ENCODE measurements around the gene PRKG2.

Gene PRKG2

DNA sequence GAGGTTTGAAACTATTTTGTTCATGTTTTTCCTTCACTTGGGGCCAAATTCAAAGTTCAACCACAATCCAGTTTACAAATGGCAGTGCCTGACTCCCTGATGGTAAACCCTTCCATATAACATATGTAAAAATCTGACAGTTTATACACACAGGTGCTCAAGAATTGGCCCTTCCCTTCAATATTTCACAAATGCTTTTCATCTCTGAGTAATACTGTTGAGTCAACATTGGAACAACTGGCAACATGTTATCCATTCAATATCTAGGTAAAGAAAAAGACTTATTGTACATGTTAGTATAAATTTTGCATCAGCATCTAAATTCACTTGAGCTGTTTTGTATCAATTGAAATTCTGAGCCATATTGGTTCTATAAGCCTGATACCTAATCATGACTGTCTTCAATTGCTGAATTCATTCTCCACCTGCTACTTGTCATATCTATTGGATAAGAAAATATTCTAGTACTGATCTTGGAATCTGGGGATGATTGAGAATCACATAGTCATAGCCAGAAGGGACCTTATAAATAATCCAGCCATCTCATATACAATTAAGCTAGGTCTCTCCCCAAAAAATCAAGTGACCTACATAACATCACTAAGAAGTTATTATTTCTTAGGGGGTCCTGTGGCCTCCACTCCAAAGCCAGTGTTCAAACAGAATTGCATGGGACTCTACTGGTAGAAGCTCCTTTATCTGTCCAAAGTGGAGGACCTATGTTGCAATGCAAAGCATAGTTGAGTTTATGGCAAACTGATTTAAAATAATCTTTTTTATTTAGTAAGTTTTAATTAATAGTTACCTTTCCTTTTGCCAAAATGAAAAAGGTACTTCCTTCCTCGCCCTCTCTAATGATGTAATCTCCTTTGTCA, 61.9 kb downstream of the PRKG2 start:
- ATAC-seq, result no peak

DNA sequence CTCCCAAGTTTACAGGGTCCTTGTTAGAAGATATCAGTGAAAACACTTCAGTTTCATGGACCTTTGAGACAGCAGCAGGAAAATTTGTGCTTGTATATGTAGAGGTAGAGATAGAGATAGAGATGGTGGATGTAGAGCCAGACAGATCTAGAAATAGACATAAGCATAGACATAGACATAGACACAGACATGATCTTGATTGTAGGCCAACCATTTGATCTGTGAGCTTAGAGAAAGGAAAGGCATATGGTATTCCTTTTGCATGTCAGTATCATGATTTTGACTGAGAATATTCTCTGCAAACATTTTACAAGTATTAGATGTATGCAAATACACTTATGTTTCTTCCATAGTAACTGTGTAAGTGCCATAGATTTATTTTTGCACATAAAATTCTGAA, 65.0 kb downstream of the PRKG2 start:
- no peak for ATAC-seq

DNA sequence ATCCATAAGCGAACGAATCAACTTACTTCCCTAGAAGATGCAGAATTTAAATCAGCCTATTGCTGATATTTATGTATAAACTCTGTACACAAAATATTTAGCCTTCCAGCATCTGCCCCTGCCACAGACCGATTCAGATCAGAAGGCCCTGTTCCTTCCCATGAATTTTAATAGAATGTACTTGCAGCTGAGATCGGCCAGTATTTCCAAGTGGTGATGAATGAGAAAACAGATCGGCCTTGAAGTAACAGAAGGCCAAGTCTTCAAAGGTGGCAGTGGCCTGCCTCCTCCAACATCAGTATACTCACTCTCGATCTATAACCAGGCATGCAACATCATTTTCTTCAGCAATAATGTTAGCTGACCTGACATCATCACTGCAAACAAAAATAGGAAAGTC, 66.4 kb downstream of the PRKG2 start:
- no peak for ATAC-seq

DNA sequence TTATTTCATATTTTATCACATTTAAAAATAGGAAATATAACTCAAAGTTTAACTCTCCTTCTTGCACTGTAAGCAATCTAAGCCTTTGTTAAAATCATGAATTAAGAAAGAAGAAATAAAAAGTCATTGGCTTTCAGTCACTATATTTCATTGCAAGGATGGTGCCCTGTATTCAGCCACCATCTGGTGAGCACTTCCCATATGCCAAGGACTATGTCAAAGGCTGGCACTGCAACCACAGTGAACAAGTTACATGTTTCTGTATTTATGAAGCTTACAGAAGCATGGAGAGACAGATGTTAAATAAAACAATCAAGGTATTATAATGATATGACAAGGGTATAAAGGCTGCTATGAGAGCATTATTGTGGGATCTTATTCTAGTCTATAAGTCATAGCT, 68.6 kb downstream of the PRKG2 start:
- ATAC-seq, result no peak

DNA sequence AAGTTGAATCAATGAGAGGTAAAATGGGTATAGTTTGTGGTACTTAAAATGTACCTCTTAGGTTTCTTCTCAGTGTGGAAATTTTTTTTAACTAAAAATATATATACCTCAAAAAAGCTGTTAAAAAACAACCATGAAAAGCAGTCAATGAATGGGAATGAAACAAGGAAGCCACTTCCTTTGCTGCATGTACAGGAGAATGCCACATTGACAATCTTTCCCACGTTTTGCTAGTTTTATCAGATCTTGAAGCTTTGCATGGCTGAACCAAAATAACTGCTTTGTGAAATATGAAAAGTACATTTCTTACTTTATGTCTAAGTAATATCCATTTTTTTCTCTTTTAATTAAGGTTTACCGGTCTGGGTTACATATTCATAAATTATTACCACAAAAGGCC, 71.8 kb downstream of the PRKG2 start:
- ATAC-seq, result no peak

DNA sequence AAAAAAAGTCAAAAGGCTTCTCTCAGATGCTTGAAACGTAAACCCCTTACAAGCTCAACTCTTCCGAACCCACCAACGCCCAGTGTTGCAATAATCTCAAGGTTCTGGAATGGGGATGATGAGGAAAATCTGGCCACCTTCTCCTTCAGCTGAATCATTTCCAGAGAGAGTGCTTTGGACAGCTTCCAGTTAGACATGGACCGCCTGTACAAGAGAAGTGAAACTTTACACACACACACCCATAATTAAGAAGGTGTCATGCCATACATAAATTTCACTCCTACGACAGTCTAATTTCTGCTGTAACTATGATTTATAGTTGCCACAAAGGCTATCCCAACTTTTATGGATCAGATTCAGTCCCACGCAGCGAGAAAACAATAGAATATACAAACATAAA, 72.3 kb downstream of the PRKG2 start:
- ATAC-seq, result no peak

DNA sequence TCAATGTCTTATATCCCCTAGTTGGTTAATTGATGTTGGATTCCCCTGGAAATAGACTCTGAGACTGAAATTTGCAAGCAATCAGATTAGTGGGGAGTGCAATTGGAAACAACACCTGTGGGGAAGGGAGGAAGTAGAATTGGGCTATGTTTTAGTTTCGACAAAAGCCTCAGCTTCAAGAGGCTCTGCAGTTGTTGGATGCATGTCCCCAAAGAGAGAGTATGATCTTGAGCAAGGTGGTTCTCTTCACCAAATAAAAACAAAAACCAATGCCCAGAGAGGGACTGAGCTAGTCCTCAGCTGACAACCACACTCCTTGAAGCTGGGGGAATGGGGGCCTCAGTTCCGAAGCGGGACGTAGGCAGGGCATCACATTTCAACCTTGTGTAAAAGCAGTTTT, 77.1 kb downstream of the PRKG2 start:
- ATAC-seq, result no peak

DNA sequence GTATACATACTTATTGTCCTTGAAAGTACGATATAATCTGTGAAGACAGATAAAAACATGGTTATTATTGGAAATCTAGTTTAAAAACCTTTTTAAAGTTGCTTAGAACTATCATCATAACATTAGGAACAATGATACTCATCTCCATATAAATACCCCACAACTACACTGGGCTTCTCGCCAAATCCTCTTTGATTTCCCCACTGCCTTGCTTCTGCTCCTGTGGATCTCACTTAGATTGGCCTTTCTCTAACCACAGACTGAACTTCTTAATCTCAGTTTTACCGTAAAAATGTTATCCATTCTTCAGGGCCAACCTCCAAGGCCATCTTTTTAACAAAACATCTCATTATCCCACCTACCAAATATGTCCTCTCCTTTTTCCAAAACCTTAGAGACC, 77.6 kb downstream of the PRKG2 start:
- no peak for ATAC-seq

DNA sequence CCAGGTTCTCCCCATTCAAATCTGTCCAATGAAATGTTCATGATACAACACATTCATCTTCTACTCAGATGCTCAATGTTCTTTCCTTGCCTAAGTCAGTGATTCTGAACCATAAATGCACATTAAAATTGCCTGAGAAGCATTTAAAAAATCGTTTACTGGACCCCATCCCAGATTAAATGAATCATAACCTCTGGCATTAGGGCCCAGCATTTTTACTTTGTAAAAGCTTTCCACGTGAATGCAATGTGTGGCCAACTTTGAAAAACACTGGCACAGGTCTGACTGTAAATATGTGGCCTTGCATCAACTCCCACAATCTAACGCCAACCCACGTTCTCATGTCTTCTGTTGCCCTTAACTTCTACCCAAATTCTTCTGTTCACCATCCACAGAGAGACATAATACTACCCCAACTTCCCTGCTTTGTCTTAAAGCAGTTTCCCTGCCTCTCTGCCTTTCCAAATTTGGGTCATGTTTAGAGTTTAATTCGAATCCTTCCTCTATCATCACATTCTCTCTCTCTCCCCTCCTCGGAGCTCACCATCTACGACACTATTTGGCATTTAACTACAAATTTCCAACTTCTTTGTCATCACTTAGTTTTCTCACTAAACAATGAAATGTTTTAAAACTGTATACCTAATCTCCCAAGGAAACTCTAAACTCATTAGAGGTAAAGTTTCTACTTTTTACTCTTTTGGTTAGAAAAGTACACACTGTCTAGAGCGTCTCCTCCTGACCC, 78.7 kb downstream of the PRKG2 start:
- ATAC-seq, result no peak

DNA sequence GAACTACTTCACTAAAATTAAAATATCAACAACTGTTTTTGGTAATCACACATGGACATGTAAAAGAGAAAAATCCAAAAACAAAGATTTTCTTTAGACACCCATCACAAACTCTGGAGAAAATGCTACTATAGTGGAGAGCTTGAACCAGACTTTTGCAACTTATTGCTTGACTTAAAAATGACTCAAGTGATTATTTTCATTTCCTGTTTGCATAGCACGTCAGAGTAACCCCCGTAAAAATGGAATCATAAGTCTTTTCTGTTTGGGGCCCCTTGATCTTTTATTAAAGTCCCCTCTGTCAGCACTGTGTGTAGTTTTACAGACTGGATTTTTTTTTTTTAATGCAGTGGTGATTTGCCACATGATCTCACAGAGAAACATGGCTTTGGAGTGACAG, 79.5 kb downstream of the PRKG2 start:
- no peak for ATAC-seq

DNA sequence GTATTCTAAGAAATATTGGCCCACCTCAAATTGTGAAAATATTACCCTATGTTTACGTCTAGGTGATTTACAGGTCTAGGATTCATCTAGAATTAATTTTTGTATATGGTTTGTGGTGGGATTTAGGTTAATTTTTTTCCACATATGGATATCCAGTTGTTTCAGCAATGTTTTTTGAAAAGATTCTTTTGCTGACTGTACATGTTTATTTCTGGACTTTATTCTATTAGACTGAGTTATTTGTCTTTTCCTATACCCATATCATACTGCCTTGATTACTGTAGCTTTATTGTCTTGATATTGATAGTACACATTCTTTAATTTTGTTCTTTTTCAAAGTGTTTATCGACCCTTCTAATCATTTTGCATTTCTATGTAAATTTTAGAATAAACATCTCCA, 83.5 kb downstream of the PRKG2 start:
- ATAC-seq, result no peak

DNA sequence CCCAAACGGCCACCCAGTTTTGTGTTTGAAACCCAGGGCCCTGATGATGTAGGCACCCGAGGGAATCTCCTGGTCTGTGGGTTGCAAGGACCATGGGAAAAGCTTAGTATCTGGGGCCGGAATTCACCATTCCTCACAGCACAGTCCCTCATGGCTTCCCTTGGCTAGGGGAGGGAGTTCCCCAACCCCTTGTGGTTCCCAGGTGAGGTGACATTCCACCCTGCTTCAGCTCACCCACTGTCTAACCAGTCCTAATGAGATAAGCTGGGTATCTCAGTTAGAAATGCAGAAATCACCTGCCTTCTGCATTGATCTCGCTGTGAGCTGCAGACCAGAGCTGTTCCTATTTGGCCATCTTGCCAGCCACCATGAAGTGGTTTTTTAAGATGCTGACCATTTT, 84.0 kb downstream of the PRKG2 start:
- ATAC-seq, result no peak

DNA sequence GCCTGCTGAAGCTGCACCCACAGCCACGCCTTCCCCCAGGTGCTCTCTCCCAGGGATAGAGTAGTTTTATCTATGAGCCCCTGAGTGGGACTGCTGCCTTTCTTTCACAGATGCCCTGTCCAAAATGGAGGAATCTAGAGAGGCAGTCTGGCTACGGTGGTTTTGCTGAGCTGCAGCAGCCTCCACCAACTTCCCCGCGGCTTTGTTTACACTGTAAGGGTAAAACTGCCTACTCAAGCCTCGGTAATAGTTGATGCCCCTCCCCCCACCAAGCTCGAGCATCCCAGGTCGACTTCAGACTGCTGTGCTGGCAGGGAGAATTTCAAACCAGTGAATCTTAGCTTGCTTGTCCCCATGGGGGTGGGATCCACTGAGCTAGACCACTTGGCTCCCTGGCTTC, 84.5 kb downstream of the PRKG2 start:
- no peak for ATAC-seq

DNA sequence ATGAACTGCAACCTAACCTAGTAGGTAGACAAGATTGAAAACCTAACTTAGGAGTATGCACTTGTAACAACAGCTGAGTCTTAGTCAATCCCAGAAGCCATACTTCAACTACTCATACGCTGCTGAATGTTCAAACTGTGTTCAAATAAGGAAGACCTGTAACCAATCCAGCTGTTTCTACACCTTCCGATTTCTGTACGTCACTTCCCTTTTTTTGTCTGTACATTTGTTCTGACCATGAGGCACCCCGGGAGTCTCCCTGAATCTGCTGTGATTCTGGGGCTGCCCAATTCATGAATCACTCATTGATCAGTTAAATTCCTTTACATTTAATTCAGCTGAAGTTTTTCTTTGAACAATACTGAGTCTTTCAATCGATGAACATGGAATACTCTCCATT, 95.0 kb downstream of the PRKG2 start:
- ATAC-seq, result no peak

DNA sequence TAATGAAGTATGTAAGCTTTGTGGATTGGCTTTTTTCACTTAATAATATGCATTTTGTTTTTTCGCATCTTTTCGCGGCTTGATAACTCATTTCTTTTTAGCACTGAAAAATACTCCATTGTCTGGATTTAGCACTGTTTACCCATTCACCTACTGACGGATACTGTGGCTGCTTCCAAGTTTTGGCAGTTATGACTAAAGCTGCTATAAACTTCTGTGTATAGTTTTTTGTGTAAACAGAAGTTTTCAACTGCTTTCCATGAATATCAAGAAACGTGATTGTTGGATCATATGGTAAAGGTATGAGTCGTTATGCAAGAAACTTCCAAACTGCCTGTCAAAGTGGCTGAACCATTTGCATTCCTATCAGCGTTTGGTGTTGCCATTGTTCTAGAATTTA, 96.9 kb downstream of the PRKG2 start:
- no peak for ATAC-seq

DNA sequence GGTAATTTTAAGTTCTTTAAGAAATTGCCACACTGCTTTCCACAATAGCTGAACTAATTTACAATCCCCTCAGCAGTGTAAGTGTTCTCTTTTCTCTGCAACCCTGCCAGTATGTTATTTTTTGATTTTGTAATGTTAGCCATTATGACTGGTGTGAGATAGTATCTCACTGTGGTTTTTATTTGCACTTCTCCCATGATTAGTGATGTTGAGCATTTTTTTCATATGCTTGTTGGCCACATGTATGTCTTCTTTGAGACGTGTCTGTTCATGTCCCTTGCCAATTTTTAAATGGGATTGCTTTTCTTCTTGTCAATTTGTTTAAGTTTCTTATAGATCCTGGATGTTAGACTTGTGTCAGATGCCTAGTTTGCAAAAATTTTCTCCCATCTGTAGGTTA, 98.5 kb downstream of the PRKG2 start:
- no peak for ATAC-seq

DNA sequence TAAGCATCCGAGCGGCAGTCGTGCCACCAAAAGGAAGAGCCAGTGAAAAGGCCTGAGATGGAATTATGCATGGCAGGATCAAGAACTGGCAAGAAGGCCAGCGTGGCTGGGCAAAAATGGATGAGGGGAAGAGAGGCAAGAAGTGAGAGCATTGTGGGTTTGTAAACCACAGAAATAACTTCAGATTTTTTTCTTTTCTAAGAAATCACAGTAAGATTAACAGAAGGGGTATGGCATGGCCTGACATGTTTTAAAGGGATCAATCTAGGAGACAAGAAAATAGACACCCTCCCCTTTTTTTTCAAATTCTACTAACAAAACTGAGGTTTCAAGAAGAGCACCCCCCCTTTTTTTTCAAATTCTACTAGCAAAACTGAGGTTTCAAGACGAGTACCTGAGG, 102.0 kb downstream of the PRKG2 start:
- no peak for ATAC-seq

DNA sequence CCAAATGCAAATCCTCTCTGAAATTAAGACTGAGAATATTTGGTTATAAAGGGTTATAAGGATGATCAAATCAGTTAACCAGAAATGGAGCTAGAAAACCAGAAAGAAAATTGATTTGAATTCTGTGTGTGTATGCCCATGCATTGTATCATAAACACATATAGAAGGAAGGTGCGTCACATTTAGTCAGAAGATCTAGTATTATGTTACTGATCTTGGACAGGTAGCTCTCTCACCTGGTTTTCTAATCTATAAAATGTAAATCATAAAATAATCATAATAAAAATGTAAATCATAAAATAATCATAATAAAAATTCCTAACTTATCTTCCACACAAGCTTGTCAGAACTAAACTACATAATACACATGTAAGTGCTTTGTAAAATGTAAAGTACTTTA, 105.7 kb downstream of the PRKG2 start:
- no peak for ATAC-seq

DNA sequence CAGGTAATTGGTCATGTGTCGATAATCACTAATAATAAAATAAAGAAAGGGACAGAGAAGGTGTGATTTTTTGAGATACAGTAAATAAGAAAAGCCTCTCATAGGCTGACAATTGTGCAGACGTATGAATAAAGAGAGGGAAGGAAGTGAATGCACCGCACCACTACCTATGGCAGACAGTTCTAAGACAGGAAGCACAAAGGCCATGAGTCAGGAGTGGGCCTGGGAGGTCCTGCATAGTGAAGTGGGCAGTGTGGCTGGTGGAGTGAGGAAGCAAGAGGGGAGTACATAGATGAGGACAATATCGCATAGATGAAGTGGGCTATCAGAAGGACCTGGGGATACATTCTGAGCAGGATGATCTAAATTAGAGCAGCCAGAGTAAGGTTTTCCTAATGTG, 108.9 kb downstream of the PRKG2 start:
- no peak for ATAC-seq

DNA sequence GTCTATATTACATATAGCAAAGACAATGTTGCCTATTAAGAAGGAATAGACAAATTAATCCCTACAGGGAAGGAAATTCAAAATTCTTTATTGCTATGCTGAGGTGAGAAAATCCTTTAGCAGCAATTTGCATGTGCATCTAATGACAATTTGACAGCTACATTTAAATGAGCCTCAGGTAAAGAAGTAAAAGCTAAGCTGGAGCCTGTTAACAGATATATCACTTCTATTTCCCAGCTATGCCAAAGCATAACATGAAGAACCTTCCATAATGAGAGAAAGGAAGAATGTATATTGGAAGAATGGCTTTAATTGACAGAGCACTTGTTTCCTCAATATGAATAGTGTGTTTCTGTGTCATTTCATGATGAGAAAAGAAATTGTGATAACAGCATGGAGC, 112.9 kb downstream of the PRKG2 start:
- ATAC-seq, result no peak

DNA sequence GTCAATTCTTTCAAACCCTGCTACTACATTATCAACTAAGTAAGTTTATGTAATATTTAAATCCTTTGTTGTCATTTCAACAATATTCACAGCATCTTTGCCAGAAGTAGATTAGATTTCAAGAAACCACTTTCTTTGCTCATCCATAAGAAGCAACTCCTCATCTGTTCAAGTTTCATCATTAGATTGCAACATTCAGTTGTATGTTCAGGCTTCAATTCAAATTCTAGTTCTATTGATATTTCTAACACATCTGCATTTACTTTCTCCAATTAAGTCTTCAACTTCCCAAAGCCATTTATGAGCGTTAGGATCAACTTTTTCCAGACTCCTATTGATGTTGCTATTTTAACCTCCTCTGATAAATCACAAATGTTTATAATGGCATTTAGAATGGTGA, 118.5 kb downstream of the PRKG2 start:
- ATAC-seq, result no peak

DNA sequence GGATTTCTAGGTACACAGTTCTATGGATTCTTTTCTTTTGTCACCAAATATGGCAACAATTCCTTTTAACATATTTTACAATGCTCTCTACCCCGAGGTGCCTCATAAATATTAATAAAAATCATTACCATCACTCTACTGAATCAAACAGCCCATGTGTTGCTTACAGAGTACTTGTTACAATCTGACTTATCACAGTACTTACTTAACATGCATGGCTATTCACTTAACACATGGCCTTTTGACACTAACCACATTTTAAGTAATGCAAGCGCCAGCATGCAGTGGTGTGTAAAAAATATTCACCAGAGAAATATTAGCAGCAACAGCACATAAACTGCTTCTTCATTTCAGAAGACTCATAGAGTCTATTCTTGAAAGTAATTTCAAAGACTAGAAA, 119.6 kb downstream of the PRKG2 start:
- ATAC-seq, result no peak

DNA sequence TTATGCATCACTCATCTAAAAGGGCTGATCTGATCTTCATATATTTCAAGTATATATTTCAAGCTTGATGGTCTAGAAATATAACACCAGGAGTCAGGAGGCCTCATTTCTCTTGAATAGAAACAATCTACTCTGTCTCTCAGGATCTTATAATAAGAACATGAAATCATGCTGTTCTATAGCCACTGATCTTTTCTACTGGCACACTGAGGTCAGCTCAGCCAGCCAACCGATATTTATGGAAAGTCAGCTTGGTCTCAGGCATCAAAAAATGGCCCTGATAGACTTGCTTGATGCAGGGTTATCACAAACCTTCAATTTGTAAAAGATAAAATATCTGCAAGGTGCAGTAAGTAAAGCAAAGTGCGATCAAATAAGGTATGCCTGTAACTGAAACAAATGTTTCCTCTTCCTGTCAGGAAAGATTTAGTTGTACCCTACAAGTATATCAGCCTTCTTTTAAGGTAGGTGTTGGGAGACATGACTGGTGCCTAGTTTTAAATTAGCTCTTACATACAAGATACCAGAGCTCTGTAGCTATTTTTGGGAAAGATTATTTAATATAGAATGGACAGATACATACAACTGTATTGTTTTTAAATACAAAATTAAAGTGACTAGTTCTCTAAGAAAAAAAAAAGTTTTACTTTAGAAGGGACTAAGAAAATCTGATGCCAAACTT, 121.2 kb downstream of the PRKG2 start:
- no peak for ATAC-seq

DNA sequence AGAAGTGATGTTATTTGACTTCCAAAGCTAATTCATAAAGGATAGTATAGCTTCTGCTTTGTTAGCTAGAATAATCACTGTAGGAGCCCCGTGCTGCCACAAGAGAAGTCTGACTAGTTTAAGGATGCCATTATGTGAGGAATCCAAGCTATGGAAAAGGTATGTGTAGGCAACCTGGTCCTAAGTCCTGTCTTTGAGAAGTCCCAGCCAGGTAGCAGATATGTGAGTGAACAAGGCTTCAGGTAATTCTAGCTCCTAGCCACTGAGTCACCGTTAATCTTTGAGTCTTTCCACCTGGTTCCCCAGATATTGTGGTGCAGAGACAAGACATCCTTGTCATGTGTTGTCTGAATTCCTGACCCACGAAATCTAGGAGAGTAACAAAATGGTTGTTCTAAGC, 129.0 kb downstream of the PRKG2 start:
- no peak for ATAC-seq

Data from activated CD4-positive, CD25-positive, alpha-beta regulatory T cell treated with anti-CD3 and anti-CD28 coated beads, Interleukin-2, amount 50 U/mL, for 24 hours (primary cell).